Activated gamma-delta T cell treated with anti-CD3 and anti-CD28 coated beads, Interleukin-2, amount 50 U/mL, for 16 hours (primary cell): Measurements from ENCODE around the gene DMBX1.

Experiments used
- DNase-seq: peaks from one replicate; pipeline ENCODE4 v3.0.0-alpha.2; 2020; ENCODE audit warnings: low read depth

The DMBX1 gene

DNA sequence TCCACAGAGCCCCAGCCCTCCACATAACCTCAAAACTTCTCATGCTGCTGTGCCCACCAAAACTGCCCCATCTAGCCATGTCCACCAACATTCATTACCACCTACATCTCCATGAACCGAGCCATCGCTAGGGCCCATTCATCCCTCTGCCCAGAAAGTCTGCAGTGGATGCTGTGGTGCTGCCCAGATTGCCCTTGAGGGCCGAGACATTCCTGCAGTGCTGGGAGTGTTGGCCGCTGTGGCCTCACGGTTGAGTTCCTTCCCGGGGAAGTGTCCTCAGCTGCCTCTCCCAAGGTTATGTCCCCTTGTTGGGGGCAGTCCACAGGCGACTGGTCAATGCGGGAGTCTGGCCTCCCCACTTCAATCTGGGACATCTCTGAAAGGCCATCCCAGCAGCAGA, 30.3 kb upstream of the DMBX1 start:
- no peak for DNase-seq

DNA sequence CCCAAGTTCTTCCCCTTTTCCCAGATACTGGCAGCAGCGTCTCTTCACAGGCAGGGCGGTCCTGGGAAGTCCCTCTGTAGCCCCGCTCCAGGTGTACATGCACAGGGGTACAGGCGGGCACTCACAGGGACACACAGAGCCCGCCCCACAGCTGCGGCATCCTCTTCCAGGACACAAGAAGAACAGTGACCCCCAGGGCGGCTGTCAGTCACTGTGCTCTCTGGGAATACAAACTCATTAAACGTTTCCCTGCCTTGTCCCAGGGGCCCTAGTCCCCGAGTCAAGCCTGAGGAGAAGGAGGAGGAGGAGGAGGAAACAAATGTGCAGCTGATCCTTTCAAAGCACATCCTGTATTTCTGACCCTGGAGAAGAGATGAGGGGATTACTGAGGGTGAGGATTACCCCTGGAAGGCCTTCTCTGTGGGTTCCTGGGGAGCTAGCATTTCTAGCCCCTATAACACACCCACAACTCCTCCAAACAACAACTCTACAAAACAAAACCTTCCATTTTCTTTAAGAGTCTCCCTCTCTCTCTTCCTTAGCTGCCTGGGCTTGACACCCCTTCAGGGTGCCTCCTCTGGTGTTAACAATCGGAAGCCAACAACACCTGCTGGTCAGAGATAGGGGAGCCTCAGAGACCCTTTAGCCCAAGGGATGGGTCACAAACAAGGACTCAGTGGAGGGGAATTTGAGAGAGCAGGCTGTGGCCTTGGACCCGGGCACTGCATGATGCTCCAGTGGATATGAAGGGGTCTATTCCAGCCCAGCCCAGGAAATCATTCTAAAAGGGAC, 28.4 kb upstream of the DMBX1 start:
- DNase-seq = no peak

- DNase-seq = no peak
Observed at GRCh38 chr1:46461809-46462448, 27.7 kb upstream of the DMBX1 start.

- DNase-seq = no peak
Observed at GRCh38 chr1:46464013-46464548, 25.6 kb upstream of the DMBX1 start.

DNA sequence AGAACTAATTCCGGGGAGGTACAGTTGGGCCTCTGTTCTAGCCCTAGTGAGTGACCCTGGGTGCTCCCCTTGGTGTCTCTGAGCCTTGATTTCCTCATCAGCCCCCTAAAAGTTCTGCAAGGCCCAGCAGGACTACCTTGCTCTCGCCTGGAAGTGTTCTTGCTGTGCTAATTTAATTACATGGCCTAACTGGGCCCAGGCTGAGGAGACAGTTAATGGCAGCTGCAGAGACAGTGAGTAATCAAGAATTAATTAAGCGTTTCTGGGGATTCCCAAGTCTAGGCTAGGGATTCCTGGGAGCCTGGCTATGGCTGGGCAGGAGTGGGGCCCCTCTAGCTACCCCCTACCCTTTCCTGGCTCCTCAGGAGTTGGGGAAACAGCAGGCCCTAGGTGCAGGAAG, 24.7 kb upstream of the DMBX1 start:
- DNase-seq = no peak

- DNase-seq = no peak
Observed at GRCh38 chr1:46465981-46466476, 23.6 kb upstream of the DMBX1 start.

DNA sequence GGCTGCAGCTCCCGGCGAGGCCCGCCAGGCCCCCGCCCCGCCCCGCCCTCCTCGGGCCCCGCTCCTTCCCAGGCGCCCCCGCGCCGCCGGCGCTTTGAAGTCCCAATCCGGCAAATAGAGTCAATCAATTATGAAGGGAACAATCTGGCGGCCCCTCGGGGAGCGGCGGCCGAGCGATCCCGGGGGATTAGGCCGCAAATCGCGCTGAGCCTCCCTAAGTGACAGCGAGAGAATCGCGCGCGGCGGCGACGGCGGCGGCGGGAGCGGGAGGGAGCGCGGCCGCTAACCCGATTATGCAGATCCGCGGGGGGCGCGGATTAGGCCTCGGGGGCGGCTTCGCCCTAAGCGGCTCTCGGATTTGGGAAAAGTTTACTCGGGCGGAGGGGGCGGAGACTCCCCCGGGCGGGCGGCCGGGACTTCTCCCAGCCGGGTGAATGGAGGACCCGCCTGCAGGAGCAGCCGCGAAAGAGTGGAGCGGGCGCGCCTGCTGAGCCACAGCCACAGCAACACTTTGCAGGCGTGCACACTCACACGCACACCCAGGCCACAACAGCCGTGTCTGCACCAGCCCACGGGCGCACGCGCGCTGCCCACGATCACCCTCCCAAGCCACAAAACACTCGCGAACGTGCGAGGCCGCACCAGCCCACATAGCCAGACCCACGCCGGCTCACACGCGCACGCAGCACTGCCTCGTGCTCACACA, 23.0 kb upstream of the DMBX1 start:
- DNase-seq = no peak

- no peak for DNase-seq
Observed at GRCh38 chr1:46467183-46467504, 22.5 kb upstream of the DMBX1 start.

DNA sequence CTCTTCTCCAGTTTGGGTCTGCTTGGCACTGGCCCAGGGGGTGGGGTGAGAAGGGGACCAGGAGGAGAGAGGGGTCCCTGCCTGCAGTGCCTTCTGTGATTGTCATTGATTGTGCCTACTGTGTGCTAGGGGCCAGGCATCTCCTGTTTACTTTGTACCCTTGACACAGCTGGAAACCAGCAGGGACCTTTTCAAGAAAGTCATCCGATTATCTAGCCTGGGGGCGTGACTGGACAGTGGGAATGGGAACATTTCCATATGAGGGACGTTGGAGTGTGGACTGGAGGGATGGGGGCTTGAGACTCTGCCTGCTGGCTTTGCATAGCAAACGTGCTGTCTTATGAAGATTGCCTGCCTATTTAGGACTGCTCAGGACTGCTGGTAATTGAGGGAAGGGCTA, 19.8 kb upstream of the DMBX1 start:
- no peak for DNase-seq

GRCh38 chr1:46471848-46472492, 17.7 kb upstream of the DMBX1 start:
- DNase-seq = no peak

DNA sequence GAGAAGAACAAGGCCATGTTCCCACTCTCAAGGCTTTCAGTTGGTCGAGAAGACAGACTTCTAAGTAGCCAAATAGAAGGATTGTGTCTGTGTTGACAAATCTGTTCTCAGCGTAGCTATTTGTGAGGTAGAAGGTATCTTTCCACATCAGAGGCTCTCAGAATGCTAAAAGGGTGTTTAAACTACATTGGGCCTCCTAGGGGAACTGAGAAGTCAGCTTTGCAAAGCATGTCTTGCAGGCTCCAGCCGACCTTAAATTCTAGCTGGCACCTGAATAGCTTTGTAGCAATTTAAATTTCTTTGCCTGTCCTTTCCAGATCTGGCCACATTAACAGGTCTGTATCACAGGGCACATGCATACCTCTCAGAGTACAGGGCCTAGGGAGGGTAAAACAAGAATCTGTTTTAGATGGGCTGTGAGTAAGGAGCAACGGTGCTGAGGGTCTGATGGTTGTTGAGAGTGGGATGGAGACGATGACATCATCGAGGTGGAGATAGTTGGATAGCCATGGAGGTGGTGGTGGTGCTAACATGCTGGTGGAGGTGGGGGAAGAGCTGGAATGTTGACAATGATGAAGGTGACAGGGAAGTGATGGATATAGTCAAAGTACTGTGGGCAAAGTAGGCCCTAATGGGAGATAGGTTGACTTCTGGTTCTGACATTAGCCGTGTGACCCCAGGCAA, 17.0 kb upstream of the DMBX1 start:
- DNase-seq = no peak

GRCh38 chr1:46473991-46474390, 15.6 kb upstream of the DMBX1 start:
- no peak for DNase-seq

GRCh38 chr1:46474570-46474969, 15.1 kb upstream of the DMBX1 start:
- DNase-seq = no peak

- no peak for DNase-seq
Observed at GRCh38 chr1:46476673-46477072, 13.0 kb upstream of the DMBX1 start.

DNA sequence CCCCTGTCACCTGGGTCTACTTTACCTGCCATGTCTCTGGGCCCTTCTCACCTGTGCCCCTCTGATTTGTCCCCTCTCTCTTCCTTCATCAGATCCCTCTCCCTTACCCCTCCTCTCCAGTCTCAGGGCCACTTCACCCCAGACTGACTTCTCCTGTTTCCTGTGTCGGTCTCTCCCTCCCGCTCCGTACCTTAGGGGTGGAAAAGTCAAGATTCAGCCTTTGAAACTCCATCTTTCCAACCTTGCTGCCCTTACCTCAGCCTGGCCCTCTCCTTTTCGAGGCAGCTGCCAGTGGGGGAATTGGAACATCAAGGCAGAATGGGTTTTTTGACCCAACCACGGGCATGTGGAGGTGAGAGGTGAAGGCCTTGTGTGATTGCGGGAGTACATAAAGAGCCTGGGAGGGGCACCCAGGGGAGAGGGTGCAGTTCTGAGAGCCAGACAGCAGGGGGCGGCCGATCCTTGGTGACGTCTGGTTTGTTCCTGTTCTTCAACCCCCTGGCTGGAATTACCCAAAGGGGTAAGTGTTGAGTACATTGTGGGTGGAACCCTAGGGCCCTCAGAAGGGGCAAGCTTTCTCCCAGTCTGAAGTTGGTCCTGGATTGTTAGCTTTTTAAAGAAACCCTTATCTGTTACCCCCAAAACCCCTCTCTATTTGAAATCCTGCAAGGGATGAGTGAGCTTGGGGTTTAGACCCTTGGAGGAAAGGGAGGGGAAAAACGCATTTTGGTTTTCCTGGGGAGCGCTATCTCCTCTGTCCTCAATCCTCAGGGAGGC, 12.3 kb upstream of the DMBX1 start:
- peak; percentile 65 for DNase-seq

- DNase-seq = no peak
Observed at GRCh38 chr1:46478721-46479485, 10.7 kb upstream of the DMBX1 start.

GRCh38 chr1:46479744-46480350, 9.8 kb upstream of the DMBX1 start:
- DNase-seq = no peak

- no peak for DNase-seq
Observed at GRCh38 chr1:46480959-46481646, 8.5 kb upstream of the DMBX1 start.

DNA sequence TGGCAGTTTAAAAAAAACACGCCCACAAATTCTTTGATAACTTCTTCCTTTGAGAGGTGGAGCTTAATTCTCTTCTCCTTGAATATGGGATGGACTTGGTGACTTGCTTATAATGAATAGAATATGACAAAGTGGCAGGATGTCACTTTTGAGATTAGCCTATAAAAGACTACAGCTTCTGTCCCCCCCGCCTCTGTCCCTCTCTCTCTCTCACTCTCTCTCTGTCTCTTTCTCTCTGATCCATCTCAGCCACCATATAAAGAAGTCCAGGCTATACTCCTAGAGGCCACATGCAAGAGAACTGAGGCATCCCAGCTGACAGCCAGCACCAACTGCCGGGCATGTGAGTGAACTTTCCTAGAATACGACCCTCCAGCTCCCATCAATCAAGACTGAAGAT, 7.7 kb upstream of the DMBX1 start:
- no peak for DNase-seq
